ENCODE measurements around the gene ITLN1.

The ITLN1 gene

DNA sequence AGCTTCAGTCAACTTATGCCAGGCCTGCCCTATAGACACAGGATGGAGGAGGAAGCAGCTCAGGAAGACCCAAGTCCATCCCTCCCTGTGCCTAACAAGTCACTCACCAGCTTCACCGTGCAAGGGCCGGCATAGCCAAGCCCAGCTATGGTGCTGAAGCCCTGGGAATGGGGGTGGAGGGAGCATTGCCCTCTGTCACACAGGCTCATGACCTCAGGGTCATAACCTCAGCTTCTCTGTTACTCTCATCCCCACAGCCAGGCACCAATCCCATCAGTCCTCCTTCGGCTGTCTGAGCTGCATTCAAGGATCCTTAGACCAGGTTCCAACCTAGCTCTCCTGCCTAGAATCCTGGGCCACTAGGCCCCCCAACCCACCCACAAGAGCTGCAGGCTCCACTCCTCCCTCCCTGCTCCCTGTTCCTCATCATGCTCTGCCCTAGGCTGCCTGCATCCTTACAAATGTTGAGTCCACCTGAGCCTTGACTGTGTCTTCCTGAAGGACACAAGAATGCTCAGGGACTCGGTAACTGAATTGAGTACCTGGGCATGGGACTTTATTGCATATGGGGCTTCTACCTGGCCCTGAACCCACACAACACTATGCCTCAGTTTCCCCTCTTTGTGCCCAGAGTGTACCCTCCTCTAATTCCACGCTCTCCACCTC, 24.0 kb downstream of the ITLN1 start:
- no peak for FAIRE-seq
- no peak for DNase-seq (ENCODE audit: extremely low spot score, insufficient read length, low read depth)

DNA sequence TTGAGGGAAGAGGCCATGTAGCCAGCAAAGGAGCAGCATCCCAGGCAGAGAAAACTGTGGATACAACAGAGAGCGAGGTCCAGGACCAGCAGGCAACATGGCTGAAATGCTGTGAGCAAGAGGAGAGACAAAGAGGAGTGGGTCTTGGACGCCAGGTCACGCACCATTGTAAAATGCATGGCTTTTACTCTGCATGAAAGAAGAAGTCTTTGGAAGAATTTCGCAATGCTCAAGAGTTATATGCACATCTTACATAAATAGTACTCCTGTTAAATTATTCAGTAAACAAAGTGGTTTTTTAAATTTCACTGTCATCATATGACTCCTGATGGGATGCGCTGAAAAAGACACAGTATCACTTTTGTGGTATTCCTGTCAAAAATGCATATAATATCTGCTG, 25.8 kb downstream of the ITLN1 start:
- DNase-seq (ENCODE audit: extremely low spot score, insufficient read length, low read depth) (no peak), FAIRE-seq (no peak)

- FAIRE-seq = no peak
- no peak for DNase-seq (ENCODE audit: extremely low spot score, insufficient read length, low read depth)
Observed at GRCh38 chr1:160858507-160858906, 26.5 kb downstream of the ITLN1 start.

- DNase-seq (ENCODE audit: extremely low spot score, insufficient read length, low read depth) = no peak
- FAIRE-seq = no peak
Observed at GRCh38 chr1:160858097-160858496, 26.9 kb downstream of the ITLN1 start.

- DNase-seq (ENCODE audit: extremely low spot score, insufficient read length, low read depth) = no peak
- peak; percentile 97 for FAIRE-seq
Observed at GRCh38 chr1:160855181-160855981, 29.6 kb downstream of the ITLN1 start.

DNA sequence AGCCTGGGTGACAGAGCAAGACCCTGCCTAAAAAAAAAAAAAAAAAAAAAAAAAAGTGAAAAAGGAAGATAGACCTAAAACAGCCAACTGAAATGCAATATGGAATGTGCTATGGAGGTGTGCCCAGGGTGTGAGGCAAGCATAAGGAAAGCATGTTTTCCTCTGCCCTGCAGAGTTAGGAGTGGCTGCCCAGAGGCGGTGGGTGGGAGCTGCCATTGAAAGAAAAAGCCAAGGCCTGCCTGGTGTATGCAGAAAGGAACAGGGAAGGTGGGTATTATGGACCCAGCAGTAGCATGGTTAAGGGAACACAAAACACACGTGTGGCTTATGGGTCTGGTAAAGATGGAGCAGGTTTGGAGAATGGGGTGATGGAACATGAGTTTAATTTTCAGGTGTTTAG, 31.2 kb downstream of the ITLN1 start:
- DNase-seq (ENCODE audit: extremely low spot score, insufficient read length, low read depth) = no peak
- no peak for FAIRE-seq

GRCh38 chr1:160853014-160853413, 32.0 kb downstream of the ITLN1 start:
- no peak for DNase-seq (ENCODE audit: extremely low spot score, insufficient read length, low read depth)
- FAIRE-seq = no peak

DNA sequence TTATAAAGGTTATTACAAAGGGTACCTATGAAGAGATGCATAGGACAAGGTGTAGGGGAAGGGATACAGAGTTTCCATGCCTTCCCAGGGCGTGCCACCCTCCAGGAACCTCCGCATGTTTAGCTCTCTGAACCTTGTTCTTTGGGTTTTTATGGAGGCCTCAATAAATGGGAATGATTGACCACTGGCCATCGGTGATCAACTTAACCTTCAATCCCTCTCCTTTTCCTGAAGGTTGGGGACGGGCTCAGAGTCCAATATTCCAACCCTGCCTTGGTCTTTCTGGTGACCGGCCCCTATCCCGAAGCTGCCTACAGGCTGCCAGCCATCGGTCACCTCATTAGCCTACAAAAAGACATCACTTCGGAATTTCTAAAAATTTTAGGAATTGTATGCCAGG, 34.0 kb downstream of the ITLN1 start:
- DNase-seq (ENCODE audit: extremely low spot score, insufficient read length, low read depth) = no peak
- no peak for FAIRE-seq

DNA sequence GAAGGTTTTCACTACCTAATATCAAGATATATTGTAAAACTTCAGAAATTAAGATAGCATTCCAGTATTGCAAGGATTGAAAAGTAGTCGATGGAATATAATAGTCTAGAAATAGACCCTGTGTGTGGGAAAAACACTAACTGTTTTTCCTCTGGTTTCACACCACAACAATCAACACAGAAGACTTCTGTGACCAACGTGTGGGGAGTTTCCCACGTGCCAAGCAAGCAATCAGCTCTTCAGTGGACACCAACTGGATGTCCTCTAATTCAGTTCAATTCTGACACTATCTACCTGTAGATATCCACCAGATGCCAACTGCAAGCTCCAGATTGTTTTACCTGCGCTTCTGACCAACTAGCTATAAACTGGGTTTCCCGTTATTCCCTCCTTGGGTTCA, 34.4 kb downstream of the ITLN1 start:
- FAIRE-seq = peak; percentile 77
- DNase-seq (ENCODE audit: extremely low spot score, insufficient read length, low read depth) = no peak

- FAIRE-seq (no peak), DNase-seq (ENCODE audit: extremely low spot score, insufficient read length, low read depth) (no peak)
Observed at GRCh38 chr1:160846281-160846680, 38.7 kb downstream of the ITLN1 start.

DNA sequence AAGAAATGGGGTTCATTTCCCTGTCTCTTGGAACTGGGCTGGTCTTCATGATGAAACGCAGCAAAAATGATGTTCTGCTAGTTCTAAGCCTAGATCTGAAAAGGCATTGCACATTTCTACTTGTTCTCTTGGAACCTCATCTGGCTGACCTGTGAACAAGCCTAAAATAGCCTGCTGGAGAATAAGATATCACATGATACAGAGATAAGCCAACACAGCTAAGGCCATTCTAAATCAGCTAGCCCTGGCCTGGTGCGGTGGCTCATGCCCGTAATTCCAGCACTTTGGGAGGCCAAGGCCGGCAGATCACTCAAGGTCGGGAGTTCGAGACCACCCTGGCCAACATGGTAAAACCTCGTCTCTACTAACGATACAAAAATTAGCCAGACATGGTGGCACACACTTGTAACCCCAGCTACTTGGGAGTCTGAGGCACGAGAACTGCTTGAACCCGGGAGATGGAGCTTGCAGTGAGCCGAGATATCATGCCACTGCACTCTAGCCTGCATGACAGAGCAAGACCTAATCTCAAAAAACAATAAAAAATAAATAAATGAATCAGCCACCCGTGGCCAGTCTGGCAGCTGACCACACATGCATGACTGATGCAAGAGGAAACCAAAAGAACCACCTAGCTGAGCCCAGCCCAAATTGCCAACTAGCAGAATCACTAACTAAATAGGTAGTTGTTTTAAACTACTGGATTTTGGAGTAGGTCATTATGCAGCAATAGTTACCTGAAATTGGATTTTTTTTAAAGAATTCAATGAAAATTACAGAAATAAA, 40.3 kb downstream of the ITLN1 start:
- FAIRE-seq = no peak

DNA sequence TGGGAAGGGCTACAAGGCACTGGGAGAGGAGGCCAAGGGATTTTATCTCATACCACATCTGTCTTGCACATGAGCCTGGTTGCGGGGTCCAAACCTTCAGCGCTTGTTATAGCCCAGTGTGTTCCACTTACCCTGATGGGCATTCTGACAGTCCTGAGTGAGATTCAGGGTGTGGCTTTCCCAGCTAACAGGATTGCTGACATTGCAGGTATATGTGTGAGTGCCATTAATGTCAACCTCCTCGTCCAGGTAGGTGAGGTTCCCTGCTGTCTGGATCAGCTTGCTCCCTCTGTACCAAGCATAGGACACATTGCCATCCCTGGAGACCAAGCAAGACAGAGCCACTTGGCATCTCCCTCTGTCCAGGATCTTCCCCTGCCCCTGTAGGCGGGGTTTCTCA, 43.9 kb downstream of the ITLN1 start:
- DNase-seq (ENCODE audit: extremely low spot score, insufficient read length, low read depth) (no peak), FAIRE-seq (no peak)

More for the DNA sequence above, 40.3 kb downstream of the ITLN1 start:
- DNase-seq (ENCODE audit: extremely low spot score, insufficient read length, low read depth) = no peak

GRCh38 chr1:160839746-160840145, 45.2 kb downstream of the ITLN1 start:
- FAIRE-seq (no peak), DNase-seq (ENCODE audit: extremely low spot score, insufficient read length, low read depth) (no peak)

DNA sequence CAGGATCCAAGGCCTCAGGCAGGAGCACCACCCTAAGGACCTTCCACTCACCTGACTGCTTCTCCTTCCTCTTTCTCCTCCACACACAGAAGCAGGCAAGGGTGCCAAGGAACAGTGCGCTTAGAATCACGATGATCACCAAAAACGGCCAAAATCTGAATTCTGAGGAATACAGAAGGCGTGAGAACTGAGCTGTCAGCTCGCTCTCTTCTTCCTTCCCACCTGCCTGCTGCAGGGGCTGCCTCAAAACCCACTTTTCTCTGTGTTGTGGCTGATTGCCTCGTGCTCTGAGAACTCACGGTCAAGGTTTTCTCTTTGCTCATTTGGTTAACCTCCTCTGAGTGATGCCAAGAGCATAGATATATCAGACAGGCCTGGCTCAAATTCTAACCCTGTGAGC, 46.1 kb downstream of the ITLN1 start:
- no peak for FAIRE-seq
- no peak for DNase-seq (ENCODE audit: extremely low spot score, insufficient read length, low read depth)

DNA sequence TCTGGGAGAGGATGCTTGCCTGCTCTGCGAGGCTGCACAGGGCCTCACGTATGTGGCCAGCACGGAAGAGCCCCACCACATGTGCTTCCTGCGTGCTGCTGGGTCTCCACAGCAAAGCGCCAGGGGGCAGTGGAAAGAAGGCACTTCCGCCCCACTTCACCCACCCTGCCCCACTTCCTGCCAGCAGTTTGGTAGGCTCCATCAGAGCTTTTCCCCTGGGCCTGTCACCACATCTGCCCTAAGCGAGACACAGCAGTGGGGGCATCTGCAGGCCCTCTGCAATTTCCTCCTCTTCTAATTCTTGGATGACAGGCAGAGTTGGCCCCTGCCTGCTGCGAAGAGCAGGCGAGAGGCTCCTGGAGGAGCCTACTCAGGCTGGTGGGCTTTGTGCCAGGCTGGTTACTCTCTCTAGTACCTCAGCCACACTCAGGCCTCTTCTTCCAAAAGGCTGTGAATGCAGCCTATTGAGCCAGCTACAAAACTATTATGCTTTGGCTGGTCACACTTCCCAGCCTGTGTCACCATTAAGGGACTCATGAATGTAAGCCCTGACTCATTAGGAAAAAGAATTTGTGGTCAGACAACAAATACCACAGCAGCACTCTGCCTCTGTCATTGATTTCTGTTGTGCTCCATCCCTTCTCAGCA, 47.3 kb downstream of the ITLN1 start:
- peak; percentile 95 for FAIRE-seq
- DNase-seq (ENCODE audit: extremely low spot score, insufficient read length, low read depth) = peak; percentile 67

DNA sequence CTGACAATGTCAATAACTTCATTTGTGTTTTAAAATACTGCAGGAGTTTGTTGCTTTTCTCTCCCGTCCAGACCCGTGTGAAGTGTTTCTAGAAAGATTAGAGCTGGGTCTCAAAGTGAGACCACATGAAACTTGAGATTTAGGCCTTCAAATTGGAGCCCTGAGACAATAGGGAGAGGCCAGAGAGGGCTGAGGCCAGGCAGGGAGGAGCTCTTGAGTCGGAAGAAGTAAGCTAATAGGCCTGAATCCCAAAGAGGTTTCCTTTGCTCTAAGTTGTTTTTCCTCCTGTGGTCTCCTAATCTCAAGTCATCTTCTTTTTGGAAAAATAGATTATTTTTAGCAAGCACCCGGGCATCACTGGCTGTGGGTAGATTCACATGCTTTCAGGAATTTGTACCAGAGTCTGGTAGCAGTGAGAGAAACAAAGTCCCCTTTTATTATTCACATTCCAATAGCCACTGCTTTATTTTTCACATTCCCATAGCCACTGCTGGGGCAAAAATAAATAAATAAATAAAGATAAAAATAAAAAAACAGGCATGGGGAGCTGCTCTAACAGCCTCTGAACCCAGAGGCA, 47.9 kb downstream of the ITLN1 start:
- no peak for DNase-seq (ENCODE audit: extremely low spot score, insufficient read length, low read depth)

GRCh38 chr1:160836561-160836960, 48.4 kb downstream of the ITLN1 start:
- FAIRE-seq = peak; percentile 38

More for the DNA sequence above, 47.9 kb downstream of the ITLN1 start:
- FAIRE-seq = peak; percentile 24

GRCh38 chr1:160835751-160836150, 49.2 kb downstream of the ITLN1 start:
- DNase-seq (ENCODE audit: extremely low spot score, insufficient read length, low read depth) = no peak

More at GRCh38 chr1:160836561-160836960, 48.4 kb downstream of the ITLN1 start:
- DNase-seq (ENCODE audit: extremely low spot score, insufficient read length, low read depth) = no peak

GRCh38 chr1:160834945-160835565, 49.9 kb downstream of the ITLN1 start:
- DNase-seq (ENCODE audit: extremely low spot score, insufficient read length, low read depth) (no peak), FAIRE-seq (peak; percentile 81)

More at GRCh38 chr1:160835751-160836150, 49.2 kb downstream of the ITLN1 start:
- FAIRE-seq = no peak
